DMS79 treated with DMSO at 0.1 percent for 48 hours (cell line): ENCODE data around the gene PAQR9.

ENCODE experiments used
- DNase-seq: peaks from one replicate; lab custom pipeline; 2025; lab: John Stamatoyannopoulos, UW

PAQR9 gene

GRCh38 chr3:142951794-142952193 is 11.7 kb downstream of the PAQR9 start:
- no peak for DNase-seq

GRCh38 chr3:142950972-142951371 is 12.5 kb downstream of the PAQR9 start:
- DNase-seq, result no peak

GRCh38 chr3:142947799-142948575 is 15.5 kb downstream of the PAQR9 start:
- no peak for DNase-seq

- no peak for DNase-seq
Measured at GRCh38 chr3:142947352-142947751, 16.1 kb downstream of the PAQR9 start.

GRCh38 chr3:142946861-142947260 is 16.6 kb downstream of the PAQR9 start:
- no peak for DNase-seq

GRCh38 chr3:142945023-142945422 is 18.5 kb downstream of the PAQR9 start:
- no peak for DNase-seq

GRCh38 chr3:142944342-142944741 is 19.1 kb downstream of the PAQR9 start:
- DNase-seq, result no peak

GRCh38 chr3:142943870-142944269 is 19.6 kb downstream of the PAQR9 start:
- no peak for DNase-seq

- no peak for DNase-seq
Measured at GRCh38 chr3:142943349-142943748, 20.1 kb downstream of the PAQR9 start.

- DNase-seq, result no peak
Measured at GRCh38 chr3:142941373-142942123, 21.9 kb downstream of the PAQR9 start.

GRCh38 chr3:142940472-142940871 is 23.0 kb downstream of the PAQR9 start:
- DNase-seq, result no peak

- no peak for DNase-seq
Measured at GRCh38 chr3:142940000-142940399, 23.5 kb downstream of the PAQR9 start.

- no peak for DNase-seq
Measured at GRCh38 chr3:142935963-142936362, 27.5 kb downstream of the PAQR9 start.

- DNase-seq, result no peak
Measured at GRCh38 chr3:142934887-142935269, 28.6 kb downstream of the PAQR9 start.

- no peak for DNase-seq
Measured at GRCh38 chr3:142934128-142934886, 29.2 kb downstream of the PAQR9 start.

- no peak for DNase-seq
Measured at GRCh38 chr3:142931222-142931621, 32.3 kb downstream of the PAQR9 start.

GRCh38 chr3:142930463-142930862 is 33.0 kb downstream of the PAQR9 start:
- DNase-seq, result no peak

- no peak for DNase-seq
Measured at GRCh38 chr3:142929890-142930289, 33.6 kb downstream of the PAQR9 start.

- no peak for DNase-seq
Measured at GRCh38 chr3:142929109-142929508, 34.4 kb downstream of the PAQR9 start.

GRCh38 chr3:142926368-142926944 is 37.0 kb downstream of the PAQR9 start:
- no peak for DNase-seq

- no peak for DNase-seq
Measured at GRCh38 chr3:142925140-142925539, 38.3 kb downstream of the PAQR9 start.

- DNase-seq, result no peak
Measured at GRCh38 chr3:142923694-142924093, 39.8 kb downstream of the PAQR9 start.
